HG03196 (cell line): Measurements from ENCODE around the gene ZBTB42.

ENCODE experiments used
- ATAC-seq: cut with Tn5 transposase; IDR thresholded peaks from one replicate; pipeline ENCODE4 v1.9.1; 2021; ENCODE audit not compliant: unreplicated experiment

Gene ZBTB42

GRCh38 chr14:104800771-104801519, at the start of gene ZBTB42:
ZBTB42 (plus strand) TSS chr14:104801101; CDS start chr14:104801198, 97 bp downstream.
- peak; percentile 33 for ATAC-seq

- ATAC-seq, result no peak
These were observed 49.1 kb upstream of the ZBTB42 start for GRCh38 chr14:104751539-104752422.

- no peak for ATAC-seq
These were observed 48.5 kb upstream of the ZBTB42 start for GRCh38 chr14:104752423-104752734.

- peak; percentile 88 for ATAC-seq
These were observed 48.0 kb upstream of the ZBTB42 start, which contains the start of gene SIVA1 for GRCh38 chr14:104752735-104753527. SIVA1 (plus strand) TSS chr14:104753147; CDS start chr14:104753202, 55 bp downstream.

DNA sequence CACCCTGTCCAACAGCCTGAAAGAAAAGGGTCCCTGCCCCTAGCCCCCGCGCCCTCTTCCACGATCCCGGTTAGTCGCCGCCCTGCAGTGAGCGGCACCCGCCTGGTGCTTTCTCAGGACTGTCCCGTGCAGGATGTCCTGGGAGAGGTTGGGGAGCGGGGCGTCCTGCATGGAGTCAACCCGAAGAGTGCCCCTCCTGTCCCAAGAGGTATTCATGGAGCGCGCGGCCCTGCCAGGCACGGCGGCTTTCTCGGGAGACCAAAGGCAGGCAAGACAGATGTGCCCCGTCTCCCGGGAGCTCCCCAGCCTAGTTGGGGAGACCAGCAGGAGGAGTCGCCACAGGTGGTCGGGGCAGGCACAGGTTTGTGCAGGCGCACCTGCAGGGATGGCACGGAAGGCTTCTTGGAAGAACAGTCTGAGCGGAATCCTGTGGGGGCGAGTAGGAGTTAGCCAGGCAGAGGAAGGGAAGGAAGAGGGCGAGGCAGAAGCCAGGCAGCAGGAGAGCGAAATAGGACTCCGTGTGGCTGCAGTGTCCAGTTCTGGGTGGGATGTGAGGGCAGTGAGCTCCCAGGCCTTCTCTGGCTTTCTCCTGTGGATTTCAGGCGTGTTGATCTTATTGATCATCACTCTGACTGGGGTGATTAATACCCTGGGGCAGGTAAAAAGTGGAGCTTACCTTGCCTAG, 47.2 kb upstream of the ZBTB42 start:
- ATAC-seq, result no peak

DNA sequence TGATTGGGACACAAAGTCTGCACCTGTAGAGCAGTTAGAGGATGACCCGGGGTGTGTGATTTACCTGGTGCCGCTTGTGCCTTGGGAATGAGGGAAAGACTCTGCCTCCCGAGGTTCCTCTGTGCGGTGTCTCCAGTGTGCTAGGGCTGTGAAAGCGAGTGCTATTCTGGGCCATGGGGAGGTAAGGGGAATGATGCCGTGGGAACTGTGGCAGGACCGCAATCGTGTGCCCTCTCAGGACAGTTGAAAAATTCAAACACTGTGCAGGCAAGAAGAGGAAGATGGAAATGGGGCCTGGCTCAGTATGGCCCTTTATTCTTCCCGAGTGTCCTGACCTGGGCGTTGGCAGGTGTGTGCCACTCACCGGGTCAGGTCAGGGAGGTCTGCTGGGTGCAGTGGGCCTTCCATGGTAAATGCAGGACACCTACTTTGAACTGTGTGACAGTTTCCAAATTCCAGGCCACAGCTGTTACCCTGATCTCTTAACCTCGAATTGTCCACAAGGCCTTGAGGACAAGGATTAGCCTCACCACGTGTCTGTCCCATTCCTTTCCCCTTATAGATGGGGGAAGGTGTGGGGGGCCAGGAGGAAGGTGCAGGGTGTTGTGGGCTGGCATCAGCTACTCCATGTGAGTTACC, 46.6 kb upstream of the ZBTB42 start:
- no peak for ATAC-seq

- no peak for ATAC-seq
These were observed 45.3 kb upstream of the ZBTB42 start for GRCh38 chr14:104755621-104756020.

- no peak for ATAC-seq
These were observed 44.2 kb upstream of the ZBTB42 start for GRCh38 chr14:104756477-104757237.

DNA sequence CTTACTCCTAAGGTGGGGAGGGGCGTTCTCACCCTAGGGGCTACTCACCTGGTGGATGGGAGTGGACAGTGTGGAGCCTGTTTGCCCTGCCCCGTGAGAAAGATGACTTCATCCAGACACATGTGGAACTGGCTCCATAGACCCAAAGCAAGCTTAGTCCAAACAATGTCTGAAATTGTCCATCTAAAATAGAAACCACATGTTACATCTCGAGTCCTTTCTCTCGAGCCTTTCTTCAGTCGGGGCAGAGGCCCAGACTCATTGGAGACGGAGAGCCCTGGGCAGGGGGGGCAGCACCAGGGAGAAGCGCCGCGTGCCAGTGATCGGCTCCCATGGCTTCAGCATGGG, 43.7 kb upstream of the ZBTB42 start:
- ATAC-seq, result no peak

- ATAC-seq, result no peak
These were observed 43.1 kb upstream of the ZBTB42 start for GRCh38 chr14:104757681-104758392.

GRCh38 chr14:104758981-104759969, 41.6 kb upstream of the ZBTB42 start:
- ATAC-seq, result no peak

DNA sequence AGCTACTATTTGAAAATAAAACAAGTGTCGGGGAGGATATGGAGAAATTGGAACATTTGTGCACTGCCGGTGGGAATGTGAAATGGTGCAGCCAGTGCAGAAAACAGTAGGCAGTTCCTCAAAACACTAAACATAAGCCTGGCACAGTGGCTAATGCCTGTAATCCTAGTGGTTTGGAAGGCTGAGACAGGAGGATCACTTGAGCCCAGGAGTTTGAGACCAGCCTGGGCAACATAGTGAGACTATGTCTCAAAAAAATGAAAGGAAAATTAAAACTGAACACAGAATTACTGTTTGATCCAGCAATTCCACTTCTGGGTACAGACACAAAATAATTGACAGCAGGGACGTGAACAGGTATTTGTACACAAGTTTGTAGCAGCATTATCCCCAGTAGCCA, 35.4 kb upstream of the ZBTB42 start:
- no peak for ATAC-seq

DNA sequence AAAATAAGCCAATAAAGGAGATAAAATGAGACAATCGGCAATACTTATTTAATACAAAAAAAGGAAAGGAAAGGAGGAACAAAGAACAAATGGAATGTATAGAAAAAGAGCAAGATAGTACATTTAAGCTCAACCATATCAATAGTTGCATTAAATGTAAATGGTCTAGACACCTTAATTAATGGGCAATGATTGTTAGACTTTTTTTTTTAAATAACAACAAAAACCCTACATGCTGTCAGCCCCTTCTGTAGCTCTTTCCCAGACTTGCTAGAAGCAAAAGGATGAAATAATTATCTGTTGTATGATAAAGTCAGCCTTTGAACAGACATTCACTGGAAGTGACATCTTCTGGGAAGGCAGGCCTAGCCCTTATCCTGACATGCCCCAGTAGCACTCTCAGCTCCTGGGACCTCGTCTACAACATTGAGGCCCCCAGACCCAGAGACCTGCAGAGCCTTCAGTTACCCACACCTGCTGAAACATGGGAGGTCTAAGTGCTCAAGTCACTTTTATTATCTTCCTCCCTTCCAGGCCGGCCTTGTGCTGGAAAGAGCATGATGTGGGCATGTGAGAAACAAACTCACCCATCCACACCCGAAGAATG, 34.5 kb upstream of the ZBTB42 start:
- ATAC-seq, result no peak

DNA sequence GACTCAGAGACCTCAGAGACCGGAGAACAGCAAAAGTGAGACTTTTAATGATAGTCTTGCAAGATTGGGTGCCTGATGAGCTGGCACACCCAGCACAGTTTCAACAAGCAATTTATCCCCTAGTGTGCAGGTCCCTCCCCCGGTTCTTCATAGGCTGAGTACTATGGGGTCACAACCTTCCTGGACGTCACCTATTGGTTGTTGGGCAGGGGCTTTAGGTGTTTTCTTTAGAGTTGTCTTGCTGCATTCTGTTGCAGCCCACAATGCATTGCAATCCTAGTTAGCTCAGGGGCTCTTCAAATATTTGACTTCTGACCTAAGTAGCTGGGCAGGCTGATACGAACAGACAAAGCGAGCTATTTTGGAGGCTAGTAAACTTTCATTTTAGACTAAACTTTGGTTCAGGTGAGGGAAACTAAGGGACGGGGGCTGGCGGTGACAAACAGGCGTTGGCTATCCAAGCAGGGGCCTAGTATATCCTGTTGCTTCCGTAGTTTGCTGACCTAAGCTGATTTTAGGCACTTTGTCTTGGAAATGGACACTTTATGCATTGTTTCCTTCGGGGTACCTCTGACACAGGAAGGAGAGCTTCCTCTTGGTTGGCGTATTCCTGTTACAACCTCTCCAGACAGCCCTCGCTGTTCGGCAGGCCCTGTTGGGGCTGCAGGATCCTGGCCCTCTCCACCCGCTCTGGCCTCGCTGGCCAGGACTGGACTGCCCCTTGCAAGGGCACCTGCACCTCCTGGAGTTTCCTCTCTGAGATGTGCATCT, 33.9 kb upstream of the ZBTB42 start:
- ATAC-seq, result no peak

DNA sequence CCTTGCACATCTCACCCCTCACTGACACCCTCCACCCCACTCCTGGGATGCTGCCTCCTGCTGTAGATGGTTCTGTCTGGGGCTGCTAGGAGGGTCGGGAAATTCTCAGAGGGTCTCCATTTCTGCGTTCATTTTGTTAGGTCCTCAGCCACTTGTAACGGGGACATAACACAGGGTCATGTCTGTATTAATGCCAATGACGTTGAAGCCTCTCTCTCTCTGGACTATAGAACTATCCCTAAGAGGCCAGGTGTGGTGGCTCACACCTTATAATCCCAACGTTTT, 33.3 kb upstream of the ZBTB42 start:
- no peak for ATAC-seq

DNA sequence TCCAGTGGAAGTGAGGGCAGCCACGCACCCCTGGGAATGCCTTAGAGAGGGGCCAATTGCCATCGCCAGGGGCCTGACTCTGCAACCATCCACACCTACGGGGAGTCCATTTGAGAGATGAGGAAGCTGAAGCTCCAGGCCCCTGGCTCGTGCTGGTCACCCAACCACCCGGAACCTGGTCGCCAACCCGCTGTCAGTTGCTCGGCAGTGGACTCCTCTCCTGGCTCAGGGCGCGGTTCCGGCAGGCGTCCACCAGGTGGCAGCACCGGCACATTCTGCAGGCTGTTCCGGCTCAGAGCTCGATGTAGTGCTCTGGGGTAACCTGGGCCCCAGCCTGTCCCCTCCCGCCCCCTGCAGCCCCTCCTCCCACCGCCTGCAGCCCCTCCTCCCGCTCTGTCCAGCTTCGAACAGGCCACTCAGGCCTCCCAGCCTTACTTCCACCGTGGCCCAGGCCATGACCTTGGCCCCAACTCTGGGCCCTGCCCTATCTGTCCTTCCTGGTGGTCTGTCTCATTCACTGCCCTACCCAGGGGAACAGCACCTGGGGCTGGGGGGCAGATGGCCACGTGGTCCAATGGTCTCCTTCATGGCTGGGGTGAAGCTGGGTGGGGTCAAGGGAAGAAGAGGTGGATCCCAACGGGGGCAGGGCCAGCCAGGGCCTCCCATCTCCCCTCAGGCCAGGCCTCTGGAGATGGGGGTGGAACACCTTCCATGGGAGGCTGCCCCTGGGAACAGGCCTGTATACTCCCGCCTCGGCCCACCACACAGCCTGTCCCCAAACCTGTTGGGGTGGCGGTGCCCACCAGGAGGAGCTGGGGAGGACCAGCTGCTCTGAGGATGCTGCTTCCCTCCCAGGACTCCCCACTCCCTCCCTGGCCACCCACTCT, 32.2 kb upstream of the ZBTB42 start:
- ATAC-seq, result peak; percentile 82
